ENCODE data around the gene CHTOP. TPM values are rescaled to one million over a fixed set of nuclear protein-coding genes. Genes with fewer than 3 reads are reported as not detected.

The CHTOP gene
- total RNA-seq, 1 donor from 2014 or later, result 129 TPM

- H3K9me3 Mint-ChIP-seq (ENCODE audit: low read depth), result no peaks in the 10 kb centered on the region
- TF ChIP-seq, protein P1, sequence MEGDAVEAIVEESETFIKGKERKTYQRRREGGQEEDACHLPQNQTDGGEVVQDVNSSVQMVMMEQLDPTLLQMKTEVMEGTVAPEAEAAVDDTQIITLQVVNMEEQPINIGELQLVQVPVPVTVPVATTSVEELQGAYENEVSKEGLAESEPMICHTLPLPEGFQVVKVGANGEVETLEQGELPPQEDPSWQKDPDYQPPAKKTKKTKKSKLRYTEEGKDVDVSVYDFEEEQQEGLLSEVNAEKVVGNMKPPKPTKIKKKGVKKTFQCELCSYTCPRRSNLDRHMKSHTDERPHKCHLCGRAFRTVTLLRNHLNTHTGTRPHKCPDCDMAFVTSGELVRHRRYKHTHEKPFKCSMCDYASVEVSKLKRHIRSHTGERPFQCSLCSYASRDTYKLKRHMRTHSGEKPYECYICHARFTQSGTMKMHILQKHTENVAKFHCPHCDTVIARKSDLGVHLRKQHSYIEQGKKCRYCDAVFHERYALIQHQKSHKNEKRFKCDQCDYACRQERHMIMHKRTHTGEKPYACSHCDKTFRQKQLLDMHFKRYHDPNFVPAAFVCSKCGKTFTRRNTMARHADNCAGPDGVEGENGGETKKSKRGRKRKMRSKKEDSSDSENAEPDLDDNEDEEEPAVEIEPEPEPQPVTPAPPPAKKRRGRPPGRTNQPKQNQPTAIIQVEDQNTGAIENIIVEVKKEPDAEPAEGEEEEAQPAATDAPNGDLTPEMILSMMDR (IDR thresholded peaks at IDR 0.05; ENCODE audit: unreplicated experiment), result no peak
- DNase-seq (ENCODE audit: low spot score, unreplicated experiment), result no peak
- peaks cover 48% of the 10 kb centered on the region for H3K36me3 Mint-ChIP-seq (ENCODE audit: insufficient read depth)
- no peaks in the 10 kb centered on the region for H3K27me3 Mint-ChIP-seq
- H3K27ac Mint-ChIP-seq, result no peak overlapping the region
- H3K4me3 Mint-ChIP-seq (ENCODE audit: low read depth), result no peak overlapping the region
- peaks cover 42% of the 10 kb centered on the region for H3K4me1 Mint-ChIP-seq (ENCODE audit: low read depth)
Measured at GRCh38 chr1:153640861-153641260, 7.0 kb downstream of the CHTOP start.

- DNase-seq (ENCODE audit: low spot score, unreplicated experiment), result no peak
- H3K4me3 Mint-ChIP-seq (ENCODE audit: low read depth), result no peak overlapping the region
- H3K4me1 Mint-ChIP-seq (ENCODE audit: low read depth), result peaks cover 38% of the 10 kb centered on the region
- H3K27ac Mint-ChIP-seq, result peak overlapping the region; percentile 60
- H3K9me3 Mint-ChIP-seq (ENCODE audit: low read depth), result no peaks in the 10 kb centered on the region
- peaks cover 46% of the 10 kb centered on the region for H3K36me3 Mint-ChIP-seq (ENCODE audit: insufficient read depth)
- TF ChIP-seq, protein P1 (IDR thresholded peaks at IDR 0.05; ENCODE audit: unreplicated experiment), result no peak
- no peaks in the 10 kb centered on the region for H3K27me3 Mint-ChIP-seq
Measured at GRCh38 chr1:153642161-153642560, 8.3 kb downstream of the CHTOP start.

GRCh38 chr1:153643100-153643499 is 9.2 kb downstream of the CHTOP start:
- Mint-ChIP-seq H3K4me1 (ENCODE audit: low read depth) (peaks cover 36% of the 10 kb centered on the region), H3K27ac (no peak overlapping the region), H3K27me3 (no peaks in the 10 kb centered on the region), H3K4me3 (ENCODE audit: low read depth) (peak overlapping the region; percentile 22), H3K9me3 (ENCODE audit: low read depth) (no peaks in the 10 kb centered on the region), H3K36me3 (ENCODE audit: insufficient read depth) (peaks cover 43% of the 10 kb centered on the region)
- no peak for DNase-seq (ENCODE audit: low spot score, unreplicated experiment)
- TF ChIP-seq, protein P1 (IDR thresholded peaks at IDR 0.05; ENCODE audit: unreplicated experiment), result no peak

- H3K27me3 Mint-ChIP-seq, result no peaks in the 10 kb centered on the region
- H3K4me1 Mint-ChIP-seq (ENCODE audit: low read depth), result peaks cover 33% of the 10 kb centered on the region
- no peak for DNase-seq (ENCODE audit: low spot score, unreplicated experiment)
- H3K36me3 Mint-ChIP-seq (ENCODE audit: insufficient read depth), result peaks cover 39% of the 10 kb centered on the region
- H3K4me3 Mint-ChIP-seq (ENCODE audit: low read depth), result peak overlapping the region; percentile 22
- TF ChIP-seq, protein P1 (IDR thresholded peaks at IDR 0.05; ENCODE audit: unreplicated experiment), result no peak
- H3K27ac Mint-ChIP-seq, result peak overlapping the region; percentile 49
- H3K9me3 Mint-ChIP-seq (ENCODE audit: low read depth), result no peaks in the 10 kb centered on the region
Measured at GRCh38 chr1:153643816-153644215, 9.9 kb downstream of the CHTOP start.

DNA sequence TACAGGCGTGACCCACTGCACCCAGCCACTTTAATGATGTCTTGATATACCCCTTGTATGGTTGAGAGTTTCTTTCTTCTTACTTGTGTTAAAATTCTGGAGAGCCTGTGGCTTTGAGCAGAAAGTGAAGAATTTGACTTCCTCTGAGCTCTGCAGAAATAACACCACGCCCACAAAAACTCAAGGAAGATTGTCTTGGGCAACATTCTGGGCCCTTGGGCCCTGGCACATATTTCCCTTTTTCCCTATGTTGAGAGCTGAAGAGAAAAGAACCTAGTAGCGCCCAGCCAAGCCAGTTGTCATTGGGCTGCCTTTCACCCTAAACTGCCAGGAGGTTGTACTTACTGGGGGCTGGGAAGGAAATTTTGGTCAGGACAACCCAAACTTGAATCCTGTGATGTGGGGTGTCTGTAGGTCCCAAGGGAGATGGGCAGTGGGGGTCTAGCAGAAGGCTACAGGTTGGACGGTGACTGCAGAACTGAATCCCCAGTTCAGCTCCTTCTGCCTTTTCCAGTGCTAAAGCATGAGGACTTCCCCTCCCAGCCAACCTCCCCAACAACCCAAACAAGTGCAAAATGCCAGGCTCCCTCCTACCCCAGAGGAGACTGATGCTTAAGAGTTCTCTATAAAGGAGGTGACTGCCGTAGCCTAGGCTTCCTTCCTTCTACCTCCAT is 12.9 kb downstream of the CHTOP start:
- no peak overlapping the region for H3K4me3 Mint-ChIP-seq (ENCODE audit: low read depth)
- peak overlapping the region; percentile 88 for H3K27ac Mint-ChIP-seq

More for the DNA sequence above, 12.9 kb downstream of the CHTOP start:
- DNase-seq (ENCODE audit: low spot score, unreplicated experiment), result no peak
- no peaks in the 10 kb centered on the region for H3K9me3 Mint-ChIP-seq (ENCODE audit: low read depth)
- H3K36me3 Mint-ChIP-seq (ENCODE audit: insufficient read depth), result peaks cover 27% of the 10 kb centered on the region
- TF ChIP-seq, protein P1 (IDR thresholded peaks at IDR 0.05; ENCODE audit: unreplicated experiment), result no peak
- H3K4me1 Mint-ChIP-seq (ENCODE audit: low read depth), result peaks cover 37% of the 10 kb centered on the region
- H3K27me3 Mint-ChIP-seq, result no peaks in the 10 kb centered on the region

All from progenitor cell of endocrine pancreas (in vitro differentiated cells).